GM12875 (cell line): ENCODE measurements around the gene TNP2.

ENCODE experiments used
- H3K4me3 ChIP-seq: one replicate; pipeline ENCODE4 v1.5.1; 2011; ENCODE audit warnings: low read depth, low read length, control low read depth
- CTCF ChIP-seq: IDR thresholded peaks from 2 replicates; pipeline ENCODE4 v1.5.1; 2011; ENCODE audit warnings: low read depth, mild to moderate bottlenecking, control low read depth, inconsistent platforms, low read length, moderate library complexity, borderline replicate concordance; ENCODE audit not compliant: insufficient read depth

The TNP2 gene

GRCh38 chr16:11263737-11264136 is 5.4 kb downstream of the TNP2 start:
- no peak for TF ChIP-seq CTCF
- H3K4me3 ChIP-seq, result no peak overlapping the region

GRCh38 chr16:11262915-11263314 is 6.2 kb downstream of the TNP2 start:
- no peak overlapping the region for H3K4me3 ChIP-seq
- TF ChIP-seq CTCF, result no peak

GRCh38 chr16:11260596-11260966 is 8.5 kb downstream of the TNP2 start:
- H3K4me3 ChIP-seq, result no peak overlapping the region
- no peak for TF ChIP-seq CTCF

GRCh38 chr16:11259655-11260595 is 9.2 kb downstream of the TNP2 start:
- H3K4me3 ChIP-seq, result no peak overlapping the region
- no peak for TF ChIP-seq CTCF

- no peak overlapping the region for H3K4me3 ChIP-seq
- TF ChIP-seq CTCF, result no peak
These were observed 10.3 kb downstream of the TNP2 start for GRCh38 chr16:11258553-11259492.

GRCh38 chr16:11257131-11257938 is 11.8 kb downstream of the TNP2 start:
- TF ChIP-seq CTCF, result peak; percentile 70
- H3K4me3 ChIP-seq, result no peak overlapping the region
